ENCODE measurements around the gene DLGAP3.
"Not testable (repeated sequence)": the region's sequence is repeated elsewhere in the genome, so short reads cannot be mapped to it uniquely, and the experiment has no call there.

Gene DLGAP3, protein sequence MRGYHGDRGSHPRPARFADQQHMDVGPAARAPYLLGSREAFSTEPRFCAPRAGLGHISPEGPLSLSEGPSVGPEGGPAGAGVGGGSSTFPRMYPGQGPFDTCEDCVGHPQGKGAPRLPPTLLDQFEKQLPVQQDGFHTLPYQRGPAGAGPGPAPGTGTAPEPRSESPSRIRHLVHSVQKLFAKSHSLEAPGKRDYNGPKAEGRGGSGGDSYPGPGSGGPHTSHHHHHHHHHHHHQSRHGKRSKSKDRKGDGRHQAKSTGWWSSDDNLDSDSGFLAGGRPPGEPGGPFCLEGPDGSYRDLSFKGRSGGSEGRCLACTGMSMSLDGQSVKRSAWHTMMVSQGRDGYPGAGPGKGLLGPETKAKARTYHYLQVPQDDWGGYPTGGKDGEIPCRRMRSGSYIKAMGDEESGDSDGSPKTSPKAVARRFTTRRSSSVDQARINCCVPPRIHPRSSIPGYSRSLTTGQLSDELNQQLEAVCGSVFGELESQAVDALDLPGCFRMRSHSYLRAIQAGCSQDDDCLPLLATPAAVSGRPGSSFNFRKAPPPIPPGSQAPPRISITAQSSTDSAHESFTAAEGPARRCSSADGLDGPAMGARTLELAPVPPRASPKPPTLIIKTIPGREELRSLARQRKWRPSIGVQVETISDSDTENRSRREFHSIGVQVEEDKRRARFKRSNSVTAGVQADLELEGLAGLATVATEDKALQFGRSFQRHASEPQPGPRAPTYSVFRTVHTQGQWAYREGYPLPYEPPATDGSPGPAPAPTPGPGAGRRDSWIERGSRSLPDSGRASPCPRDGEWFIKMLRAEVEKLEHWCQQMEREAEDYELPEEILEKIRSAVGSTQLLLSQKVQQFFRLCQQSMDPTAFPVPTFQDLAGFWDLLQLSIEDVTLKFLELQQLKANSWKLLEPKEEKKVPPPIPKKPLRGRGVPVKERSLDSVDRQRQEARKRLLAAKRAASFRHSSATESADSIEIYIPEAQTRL

DNA sequence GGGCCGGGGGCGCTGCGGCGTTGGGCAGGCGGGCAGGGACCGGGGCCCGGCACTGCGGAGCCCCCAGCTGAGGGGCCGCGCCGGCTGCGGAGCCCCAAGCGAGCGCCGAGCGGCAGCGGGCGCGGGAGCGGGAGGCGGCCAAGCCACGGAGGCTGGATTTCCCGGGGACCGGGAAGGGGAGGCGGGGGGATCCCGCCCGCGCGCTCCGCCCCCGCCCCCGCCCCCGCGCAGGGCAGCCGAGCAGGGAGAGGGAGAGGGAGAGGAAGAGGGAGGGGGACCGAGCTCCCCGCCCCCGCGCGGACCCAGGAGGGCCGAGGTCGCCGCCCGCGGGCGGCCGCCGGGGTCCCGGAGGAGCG, at the start of gene DLGAP3:
DLGAP3 (minus strand) TSS at position 154 of the 356 bp plus-strand sequence. CDS start 24,267 bp downstream, outside the sequence.
- DNase-seq, result peak in 1 of 6 experiments; percentile 2

DNA sequence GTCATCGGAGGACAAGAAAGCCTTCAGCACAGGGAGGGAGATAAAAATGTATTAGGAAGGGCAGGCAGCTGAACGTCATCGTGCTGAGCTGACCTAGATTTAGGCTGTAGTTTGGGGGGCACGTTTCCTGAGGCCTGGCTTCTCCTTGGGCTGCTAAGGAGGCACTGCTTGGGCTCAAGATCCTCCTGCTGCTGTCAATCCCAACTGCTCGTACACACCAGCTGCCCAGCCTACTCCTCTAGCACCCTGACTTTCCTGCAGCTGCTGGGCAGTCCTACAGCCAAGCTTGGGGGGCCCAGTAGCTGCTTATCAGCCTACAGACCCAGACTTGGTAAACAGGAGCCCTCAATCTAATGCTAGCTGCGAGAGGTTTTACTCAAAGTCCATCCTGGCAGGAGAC, 49.5 kb upstream of the DLGAP3 start:
- DNase-seq, result no peak

DNA sequence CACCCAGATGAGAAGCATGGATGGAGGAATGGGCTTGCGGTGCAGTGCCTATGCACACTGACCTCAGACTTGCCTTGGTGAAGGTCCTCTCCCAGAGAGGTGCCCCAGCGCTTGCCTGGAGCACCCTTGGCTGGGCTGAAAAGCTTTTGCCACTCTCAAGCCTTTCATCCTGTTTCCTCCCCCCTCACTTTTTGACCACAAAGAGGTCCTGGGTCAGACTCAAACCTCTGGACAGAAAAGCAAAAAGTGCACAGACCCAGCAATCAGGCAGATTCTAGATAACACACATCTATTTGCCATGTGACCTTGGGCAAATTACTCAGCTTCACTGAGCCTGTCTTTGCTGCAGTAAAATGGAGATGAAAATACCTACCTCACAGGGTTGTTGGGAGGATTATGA, 48.4 kb upstream of the DLGAP3 start:
- no peak for DNase-seq

DNA sequence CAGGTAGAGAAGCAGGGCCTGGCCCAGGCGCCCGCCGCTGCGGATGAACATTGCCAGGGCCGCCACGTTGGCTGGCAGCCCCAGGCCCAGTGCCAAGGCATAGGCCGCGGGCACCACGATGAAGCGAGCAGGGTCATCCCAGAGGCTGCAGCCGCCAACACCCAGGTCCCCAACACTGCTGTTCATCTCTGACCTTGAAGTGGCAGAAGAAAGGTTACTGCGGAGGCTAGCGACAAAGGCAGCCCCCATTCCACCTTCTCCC, 47.7 kb upstream of the DLGAP3 start:
- no peak for DNase-seq

DNA sequence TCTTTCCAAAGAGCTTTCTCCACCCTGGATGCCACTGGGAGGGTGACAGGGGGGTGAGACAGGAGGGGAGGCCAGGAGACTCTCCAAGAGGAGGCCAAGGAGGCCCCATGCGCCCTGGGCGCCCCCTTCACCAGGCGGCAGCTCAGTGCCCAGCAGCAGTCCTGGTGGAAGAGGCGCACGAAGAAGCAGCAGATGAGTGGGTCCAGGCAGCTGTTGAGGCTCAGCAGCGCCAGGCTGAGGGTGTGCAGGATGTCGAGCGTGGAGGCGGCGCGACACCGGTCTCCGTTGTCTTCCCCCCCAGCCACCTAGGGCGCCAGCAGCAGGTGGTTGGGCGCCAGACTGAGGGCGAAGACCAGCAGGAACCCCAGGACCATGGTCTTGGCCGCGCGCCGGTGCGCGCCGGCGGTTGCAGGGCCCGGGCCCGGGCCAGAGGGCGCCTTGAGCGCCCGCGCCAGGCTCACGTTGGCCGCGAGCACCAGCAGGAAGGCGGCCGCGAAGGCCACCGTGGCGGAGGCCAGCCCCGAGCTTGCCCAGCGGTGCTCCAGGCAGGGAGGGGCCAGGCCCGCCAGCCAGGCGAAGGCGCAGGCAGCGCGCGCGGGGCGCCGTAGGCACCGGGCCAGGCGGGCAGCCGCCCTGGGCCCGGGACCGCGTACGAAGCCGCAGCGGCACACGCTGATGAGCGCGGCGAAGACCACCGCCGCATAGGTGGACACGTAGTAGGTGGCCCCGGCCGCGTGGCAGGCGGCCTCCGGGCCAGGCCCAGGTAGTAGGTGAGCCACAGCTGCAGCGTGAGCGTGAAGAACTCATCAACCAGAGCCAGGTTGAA, 47.1 kb upstream of the DLGAP3 start:
- no peak for DNase-seq

DNA sequence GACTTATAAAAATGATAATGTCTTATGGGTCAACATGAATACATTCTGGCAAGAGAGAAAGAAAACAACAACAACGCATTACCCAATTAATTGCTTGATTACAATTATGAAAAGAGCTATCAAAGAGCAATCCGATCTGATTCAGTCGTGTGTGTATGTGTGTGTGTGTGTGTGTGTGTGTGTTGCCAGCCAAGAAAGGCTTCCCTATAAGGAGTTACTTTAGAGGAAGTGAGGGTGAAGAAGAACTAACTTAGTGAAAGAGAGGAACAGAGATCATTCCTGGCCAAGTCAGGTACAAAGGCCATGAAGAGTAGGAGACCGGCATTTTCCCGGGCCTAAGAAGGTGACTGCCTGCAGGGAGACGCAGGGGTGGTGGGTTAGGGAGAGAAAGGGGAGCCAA, 46.3 kb upstream of the DLGAP3 start:
- DNase-seq, result no peak

DNA sequence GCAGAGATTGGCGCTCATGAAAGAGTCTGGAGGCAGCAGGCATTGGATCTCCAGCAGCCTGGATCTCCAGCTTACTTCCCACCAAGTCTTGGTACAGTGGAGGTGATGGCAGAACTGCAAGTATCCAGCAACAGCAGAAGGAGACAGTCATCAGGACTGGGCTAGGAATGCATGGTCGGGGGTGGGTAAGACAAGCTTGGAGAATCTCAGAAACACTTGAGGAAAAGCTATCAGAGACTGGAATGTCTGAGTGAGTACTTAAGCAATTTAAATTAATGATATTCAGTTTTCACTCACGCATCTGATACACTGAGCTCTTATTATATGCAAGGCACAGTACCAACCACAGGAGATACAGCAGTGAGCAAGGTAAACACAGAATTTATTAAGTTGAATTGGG, 45.9 kb upstream of the DLGAP3 start:
- DNase-seq, result no peak

DNA sequence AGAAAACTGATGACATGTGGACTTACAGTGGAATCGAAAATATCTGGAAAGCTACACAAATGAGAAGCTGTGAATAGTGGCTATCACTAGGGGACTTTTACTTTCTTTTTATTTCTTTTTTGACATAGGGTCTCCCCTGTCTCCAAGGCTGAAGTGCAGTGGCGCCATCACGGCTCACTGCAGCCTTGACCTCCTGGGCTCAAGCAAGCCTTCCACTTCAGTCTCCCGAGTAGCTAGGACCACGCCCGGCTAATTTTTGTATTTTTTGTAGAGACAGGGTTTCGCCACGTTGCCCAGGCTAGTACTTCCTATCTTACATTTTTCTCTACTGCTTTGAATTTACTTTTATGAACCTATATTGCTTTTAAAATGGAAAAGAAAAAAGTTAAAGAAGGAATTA, 45.2 kb upstream of the DLGAP3 start:
- DNase-seq, result no peak

DNA sequence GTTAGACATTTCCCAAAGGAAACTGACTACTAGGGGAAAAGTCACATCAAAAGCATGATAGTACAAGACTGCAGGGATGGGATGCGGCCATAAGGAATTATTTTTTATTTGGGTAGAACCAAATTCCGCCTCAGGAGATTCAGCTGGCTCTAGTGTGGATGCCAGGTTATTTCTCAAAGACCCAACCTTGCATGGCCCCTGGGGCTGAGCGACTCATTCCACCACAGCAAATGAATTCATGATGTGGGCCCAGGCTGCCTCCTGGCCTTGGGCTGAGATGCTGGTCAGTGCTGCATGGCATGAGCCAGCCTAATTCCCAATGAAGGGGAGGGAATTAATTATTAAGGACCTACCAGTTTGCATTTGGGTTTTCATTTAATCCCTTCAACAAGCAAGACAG, 43.9 kb upstream of the DLGAP3 start:
- DNase-seq, result no peak

DNA sequence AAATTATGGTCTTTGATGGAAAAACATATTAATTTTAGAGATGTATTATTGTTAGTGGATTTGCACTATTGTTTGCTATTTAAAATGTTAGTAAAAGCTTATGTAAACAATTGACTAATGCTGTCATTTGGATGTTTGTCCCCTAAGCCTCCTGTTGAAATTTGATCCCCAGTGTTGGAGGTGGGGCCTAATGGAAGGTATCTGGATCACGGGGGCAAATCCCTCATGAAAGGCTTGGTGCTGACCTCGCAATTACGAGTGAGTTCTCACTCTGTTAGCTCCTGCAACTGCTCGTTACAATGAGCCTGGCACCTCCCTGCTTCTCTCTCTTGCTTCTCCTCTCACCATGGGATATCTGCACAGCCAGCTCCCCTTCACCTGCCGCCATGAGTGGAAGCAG, 41.4 kb upstream of the DLGAP3 start:
- DNase-seq, result no peak

DNA sequence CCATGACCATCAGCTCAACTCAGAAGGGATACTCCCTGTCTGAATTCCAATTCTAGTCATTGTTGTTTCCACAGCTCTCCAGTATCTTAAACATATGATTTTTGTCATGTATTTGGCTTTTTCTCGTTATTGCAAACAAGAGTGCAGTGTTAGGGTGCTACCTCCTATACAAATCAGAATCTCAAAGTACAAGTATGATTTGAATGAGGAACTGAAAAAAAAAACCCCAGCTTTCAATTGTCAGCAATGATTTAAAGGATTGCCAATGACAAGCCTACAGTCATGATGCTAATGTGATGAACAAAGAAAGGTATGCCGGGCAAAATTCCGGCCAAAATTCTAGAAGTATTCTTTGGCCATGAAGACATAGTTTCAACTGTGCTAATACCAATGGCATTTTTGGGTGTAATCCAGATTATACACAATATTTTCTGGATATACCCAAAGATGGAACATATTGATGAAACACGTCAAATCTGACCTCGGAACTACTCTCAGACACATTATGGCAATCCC, 40.8 kb upstream of the DLGAP3 start:
- DNase-seq, result no peak

DNA sequence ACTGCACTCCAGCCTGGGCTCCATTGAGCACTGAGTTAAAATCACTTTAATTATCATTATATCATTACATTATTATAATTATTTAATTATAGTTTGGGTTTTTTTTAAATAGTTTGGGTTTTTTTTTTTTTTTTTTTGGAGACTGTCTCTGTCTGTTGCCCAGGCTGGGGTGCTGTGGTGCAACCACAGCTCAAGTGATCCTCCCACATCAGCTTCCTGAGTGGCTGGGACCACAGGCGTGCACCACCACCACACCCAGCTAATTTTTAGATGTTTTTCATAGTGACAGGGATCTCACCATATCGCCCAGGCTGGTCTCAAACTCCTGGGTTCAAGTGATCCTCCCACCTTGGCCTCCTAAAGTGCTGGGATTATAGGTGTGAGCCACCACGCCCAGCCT, 38.8 kb upstream of the DLGAP3 start:
- DNase-seq, result not testable (repeated sequence)

DNA sequence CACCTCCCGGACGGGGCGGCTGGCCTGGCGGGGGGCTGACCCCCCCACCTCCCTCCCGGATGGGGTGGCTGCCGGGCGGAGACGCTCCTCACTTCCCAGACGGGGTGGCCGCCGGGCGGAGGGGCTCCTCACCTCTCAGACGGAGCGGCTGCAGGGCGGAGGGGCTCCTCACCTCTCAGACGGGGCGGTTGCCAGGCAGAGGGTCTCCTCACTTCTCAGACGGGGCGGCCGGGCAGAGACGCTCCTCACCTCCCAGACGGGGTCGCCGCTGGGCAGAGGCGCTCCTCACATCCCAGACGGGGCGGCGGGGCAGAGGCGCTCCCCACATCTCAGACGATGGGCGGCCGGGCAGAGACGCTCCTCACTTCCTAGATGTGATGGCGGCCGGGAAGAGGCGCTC, 38.2 kb upstream of the DLGAP3 start:
- DNase-seq, result not testable (repeated sequence)

DNA sequence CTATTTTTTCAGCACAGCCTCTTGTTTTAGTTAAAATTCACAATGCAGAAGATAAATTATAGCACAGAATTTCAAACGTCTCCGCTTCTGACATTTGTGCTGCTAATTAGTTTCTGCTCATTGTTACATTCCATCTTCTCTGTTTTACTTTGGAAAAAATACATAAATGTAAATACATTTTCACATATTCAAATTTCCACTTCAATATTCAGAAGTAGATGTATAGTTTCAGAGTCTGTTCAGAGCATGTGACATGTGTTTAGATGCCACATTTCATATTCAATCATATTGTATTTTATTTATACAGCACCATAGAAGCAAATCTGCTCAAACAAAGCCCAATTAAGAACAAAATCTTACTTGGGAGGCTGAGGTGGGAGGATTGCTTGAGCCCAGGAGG, 36.1 kb upstream of the DLGAP3 start:
- no peak for DNase-seq

DNA sequence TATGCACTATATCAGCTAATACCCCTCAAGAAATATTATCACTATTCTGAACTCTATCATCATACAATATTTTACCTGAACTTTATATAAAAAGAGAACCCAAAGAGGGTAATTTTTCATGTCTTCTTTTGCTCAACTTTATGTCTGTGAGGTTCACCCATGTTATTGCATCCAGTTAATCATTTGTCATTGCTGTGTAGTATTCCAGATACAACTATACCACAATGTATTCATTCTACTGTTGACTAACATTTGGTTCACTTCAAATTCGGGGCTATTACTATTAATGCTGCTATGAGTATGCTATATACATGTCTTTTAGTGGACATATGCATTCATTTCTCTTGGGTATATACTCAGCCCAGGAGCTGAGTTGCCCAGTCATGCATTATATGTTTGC, 21.0 kb upstream of the DLGAP3 start:
- no peak for DNase-seq

DNA sequence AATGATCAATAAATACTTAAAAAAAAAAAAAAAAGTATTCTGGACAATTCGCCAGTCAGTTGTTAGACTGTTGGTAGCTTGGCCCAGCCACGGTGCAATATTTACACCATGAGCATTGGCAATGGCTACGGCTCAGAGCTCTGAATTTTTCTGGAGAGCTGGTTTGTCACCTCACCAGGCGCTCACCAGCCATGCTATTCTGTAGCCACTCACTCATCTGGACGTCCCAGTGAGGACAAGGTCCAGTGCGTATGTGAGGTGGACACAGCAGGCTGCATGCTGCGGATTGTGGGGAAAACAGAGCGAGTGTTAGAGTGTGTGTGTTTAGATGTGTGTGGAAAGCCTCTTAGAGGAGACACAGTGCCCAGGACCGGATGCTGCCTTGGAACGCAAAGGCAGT, 19.3 kb upstream of the DLGAP3 start:
- not testable (repeated sequence) for DNase-seq

DNA sequence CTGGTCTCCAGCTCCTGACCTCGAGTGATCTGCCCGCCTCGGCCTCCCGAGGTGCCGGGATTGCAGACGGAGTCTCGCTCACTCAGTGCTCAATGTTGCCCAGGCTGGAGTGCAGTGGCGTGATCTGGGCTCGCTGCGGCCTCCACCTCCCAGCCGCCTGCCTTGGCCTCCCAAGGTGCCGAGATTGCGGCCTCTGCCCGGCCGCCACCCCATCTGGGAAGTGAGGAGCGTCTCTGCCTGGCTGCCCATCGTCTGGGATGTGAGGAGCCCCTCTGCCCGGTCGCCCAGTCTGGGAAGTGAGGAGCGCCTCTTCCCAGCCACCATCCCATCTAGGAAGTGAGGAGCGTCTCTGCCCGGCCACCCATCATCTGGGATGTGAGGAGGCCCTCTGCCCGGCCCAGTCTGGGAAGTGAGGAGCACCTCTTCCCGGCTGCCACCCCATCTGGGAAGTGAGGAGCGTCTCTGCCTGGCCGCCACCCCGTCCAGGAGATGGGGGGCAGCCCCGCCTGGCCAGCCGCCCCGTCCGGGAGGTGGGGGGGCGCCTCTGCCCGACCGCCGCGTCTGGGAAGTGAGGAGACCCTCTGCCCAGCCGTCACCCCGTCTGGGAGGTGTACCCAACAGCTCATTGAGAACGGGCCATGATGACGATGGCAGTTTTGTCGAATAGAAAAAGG, 18.3 kb upstream of the DLGAP3 start:
- not testable (repeated sequence) for DNase-seq

DNA sequence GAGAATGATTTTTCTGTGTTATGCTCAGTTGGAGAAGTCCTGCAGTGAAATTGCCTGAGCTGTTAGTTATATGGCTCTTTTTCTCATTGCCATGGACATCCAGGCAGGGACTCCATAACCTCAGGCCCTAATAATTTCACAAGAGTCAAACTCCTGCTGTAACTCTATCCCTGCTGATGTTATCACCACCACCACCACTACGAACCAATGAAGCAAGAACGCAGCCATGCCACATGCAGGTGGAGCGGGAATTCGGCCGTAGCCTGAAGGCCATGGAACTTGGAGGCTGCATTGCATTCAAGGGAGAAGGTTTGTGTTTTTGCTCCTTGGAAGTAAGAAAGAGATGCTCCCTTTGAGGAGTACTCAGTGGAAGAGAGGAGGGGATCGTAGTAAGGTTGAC, 16.8 kb upstream of the DLGAP3 start:
- no peak for DNase-seq

DNA sequence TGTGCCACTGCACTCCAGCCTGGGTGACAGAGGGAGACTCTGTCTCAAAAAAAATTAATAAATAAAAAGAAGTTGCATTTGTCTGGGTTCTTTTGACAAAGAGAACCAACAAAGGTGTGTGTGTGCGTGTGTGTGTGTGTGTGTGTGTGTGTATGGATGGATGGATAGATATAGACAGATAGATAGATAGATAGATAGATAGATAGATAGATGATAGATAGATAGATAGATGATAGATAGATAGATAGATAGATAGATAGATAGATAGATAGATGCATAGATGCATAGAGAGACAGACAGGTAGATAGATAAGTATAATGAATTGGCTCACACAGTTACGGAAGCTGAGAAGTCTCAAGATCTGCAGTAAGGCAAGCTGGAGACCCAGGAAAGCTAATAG, 12.3 kb upstream of the DLGAP3 start:
- DNase-seq, result not testable (repeated sequence)

DNA sequence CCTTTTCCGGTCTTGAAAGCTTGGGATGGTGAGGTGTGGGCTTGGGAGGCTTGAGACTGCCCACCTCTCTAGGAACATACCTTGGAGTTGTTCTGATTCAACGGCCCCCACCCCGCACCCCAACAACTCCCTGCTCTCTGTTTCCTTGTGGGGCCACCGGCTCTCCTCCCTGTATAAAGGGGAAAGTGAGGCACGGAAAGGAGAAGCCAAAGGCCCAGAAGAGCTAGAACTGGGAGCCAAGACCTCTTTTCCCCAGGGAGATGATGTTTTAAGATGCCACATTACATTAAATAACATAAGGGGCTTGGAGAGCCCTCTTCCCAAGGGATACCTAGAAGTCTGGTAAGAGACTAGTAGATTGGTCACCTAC, 1.2 kb upstream of the DLGAP3 start:
- no peak for DNase-seq

DNA sequence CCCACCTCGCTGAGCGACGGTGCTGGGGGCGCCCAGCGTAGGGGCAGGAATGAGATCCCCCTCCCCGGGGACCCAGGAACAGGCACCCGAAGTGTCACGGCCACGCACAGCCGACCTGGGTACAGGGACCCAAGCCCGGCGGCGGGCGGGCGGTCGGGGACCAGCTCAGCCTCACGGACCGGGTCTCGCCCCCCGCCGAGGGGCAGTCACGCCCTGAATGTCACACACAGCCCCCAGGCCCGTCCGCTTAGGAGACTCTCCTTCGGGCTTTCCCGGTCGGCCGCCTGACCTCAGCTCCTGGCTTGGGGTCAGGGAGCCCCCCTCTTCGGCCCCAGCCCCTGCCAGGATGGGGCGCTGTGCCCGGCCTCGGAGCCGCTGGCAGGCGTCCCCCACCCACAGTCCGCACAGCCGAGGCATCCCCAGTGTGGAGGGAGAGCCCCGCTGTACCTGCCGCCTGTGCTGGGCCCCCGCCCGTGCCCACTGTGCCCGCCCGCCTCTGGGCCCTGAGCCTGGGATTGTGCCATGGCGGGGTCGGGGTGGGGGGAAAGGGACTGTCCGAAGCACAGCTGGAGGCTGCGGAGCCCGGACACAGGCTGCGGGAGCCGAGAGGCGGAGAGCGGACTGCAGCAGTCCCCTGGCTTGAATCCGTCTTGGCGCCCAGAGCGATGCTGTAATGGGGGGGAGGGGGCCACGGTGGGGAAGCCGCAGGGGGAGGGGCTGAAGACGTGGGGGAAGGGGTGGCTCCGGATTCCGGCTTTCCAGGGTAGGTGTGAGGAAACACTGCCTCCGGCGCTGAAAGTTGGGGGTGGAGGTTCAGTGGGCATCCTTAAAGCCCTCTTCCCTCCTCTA, 627 bp upstream of the DLGAP3 start:
- no peak for DNase-seq

Measured in stimulated activated naive CD4-positive, alpha-beta T cell (primary cell).